Measurements from ENCODE around the gene TMEM271. TPM values are rescaled to one million over a fixed set of nuclear protein-coding genes. Genes with fewer than 3 reads are reported as not detected.

TMEM271 gene
- total and polyA plus RNA-seq, 2 donors (not counting 3 experiments of a cell fraction or from before 2014, with no cell fraction given): not detected

DNA sequence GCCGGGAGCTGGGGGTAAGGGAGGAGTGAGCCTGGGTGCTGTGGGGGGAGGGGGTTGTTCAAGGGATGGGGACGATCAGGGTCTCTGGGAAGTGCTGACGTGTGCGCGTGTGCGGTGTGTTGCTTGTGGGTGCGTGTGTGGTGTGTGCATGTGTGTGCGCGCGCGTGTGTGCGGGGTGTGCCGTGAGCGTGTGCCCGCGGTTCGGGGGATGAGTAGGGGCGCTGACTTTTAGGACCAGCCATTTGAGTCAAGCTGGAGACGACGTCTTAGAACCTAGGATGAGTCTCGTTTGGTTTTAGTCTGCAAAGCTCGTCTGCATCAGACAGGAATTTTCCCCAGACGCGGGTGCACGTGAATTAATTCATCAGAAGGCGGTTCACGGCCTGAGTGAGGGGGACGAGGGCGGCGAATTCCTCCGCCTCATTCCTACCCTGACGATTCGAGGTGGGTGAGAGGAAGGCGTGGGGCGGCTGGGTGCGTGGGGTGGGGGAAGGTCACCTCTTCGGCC lies 950 bp upstream of the TMEM271 start:
- Histone ChIP-seq H3K27me3 (ENCODE audit: control insufficient read depth in 2 of 2, insufficient read depth in 2 of 2, low read length in 2 of 2) (peaks cover 36 to 54% of the 10 kb centered on the region in 2 experiments), H3K79me2 (ENCODE audit: control insufficient read depth, insufficient read depth, low read length) (no peaks in the 10 kb centered on the region), H2AFZ (ENCODE audit: low read depth, low read length) (no peak overlapping the region), H3K27ac (ENCODE audit: insufficient read depth, low read depth, low read length) (no peak overlapping the region), H3K4me1 (ENCODE audit: control insufficient read depth, extremely low read depth, insufficient read depth, low read length) (no peaks in the 10 kb centered on the region), H3K9me1 (replicated peaks; ENCODE audit: control insufficient read depth, extremely low read depth, insufficient read depth, low read length) (no peaks in the 10 kb centered on the region), H3K4me3 (replicated peaks in 1 of 3; ENCODE audit: insufficient read depth in 1 of 3, low read depth in 1 of 3, low read length in 3 of 3) (no peak overlapping the region), H3K4me2 (ENCODE audit: insufficient read depth, low read length) (no peak overlapping the region), H3K9ac (replicated peaks; ENCODE audit: extremely low read depth, insufficient read depth, low read length) (no peak overlapping the region), H3K9me3 (replicated peaks; ENCODE audit: control insufficient read depth, insufficient read depth, low read length) (no peaks in the 10 kb centered on the region), H4K20me1 (replicated peaks; ENCODE audit: control insufficient read depth, extremely low read depth, insufficient read depth, low read length) (no peaks in the 10 kb centered on the region), H3K36me3 (ENCODE audit: control insufficient read depth in 2 of 2, extremely low read depth in 1 of 2, insufficient read depth in 2 of 2, low read length in 2 of 2) (no peaks in the 10 kb centered on the region)
- POLR2A ChIA-PET: no interaction called here
- TF ChIP-seq, protein P1, sequence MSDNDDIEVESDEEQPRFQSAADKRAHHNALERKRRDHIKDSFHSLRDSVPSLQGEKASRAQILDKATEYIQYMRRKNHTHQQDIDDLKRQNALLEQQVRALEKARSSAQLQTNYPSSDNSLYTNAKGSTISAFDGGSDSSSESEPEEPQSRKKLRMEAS (IDR thresholded peaks at IDR 0.05; ENCODE audit: insufficient read depth, insufficient read length): no peak
- TF ChIP-seq FOS (IDR thresholded peaks at IDR 0.05; ENCODE audit: borderline replicate concordance, insufficient read depth, low read length) (no peak), MYC (IDR thresholded peaks at IDR 0.05; ENCODE audit: low read depth, low read length) (no peak), EZH2 (IDR thresholded peaks at IDR 0.05; ENCODE audit: borderline replicate concordance, low read depth, low read length, severe bottlenecking) (no peak), JUN (IDR thresholded peaks at IDR 0.05; ENCODE audit: borderline replicate concordance, insufficient read depth, insufficient read length, low read depth) (no peak), POLR2A (IDR thresholded peaks at IDR 0.05; ENCODE audit: low read depth, low read length) (no peak), POLR2AphosphoS5 (IDR thresholded peaks at IDR 0.05; ENCODE audit: insufficient read depth, low read depth, low read length) (no peak), GATA2 (IDR thresholded peaks at IDR 0.05; ENCODE audit: insufficient read depth, insufficient read length, low read depth, low read length) (no peak)
- TF ChIP-seq, protein P2, sequence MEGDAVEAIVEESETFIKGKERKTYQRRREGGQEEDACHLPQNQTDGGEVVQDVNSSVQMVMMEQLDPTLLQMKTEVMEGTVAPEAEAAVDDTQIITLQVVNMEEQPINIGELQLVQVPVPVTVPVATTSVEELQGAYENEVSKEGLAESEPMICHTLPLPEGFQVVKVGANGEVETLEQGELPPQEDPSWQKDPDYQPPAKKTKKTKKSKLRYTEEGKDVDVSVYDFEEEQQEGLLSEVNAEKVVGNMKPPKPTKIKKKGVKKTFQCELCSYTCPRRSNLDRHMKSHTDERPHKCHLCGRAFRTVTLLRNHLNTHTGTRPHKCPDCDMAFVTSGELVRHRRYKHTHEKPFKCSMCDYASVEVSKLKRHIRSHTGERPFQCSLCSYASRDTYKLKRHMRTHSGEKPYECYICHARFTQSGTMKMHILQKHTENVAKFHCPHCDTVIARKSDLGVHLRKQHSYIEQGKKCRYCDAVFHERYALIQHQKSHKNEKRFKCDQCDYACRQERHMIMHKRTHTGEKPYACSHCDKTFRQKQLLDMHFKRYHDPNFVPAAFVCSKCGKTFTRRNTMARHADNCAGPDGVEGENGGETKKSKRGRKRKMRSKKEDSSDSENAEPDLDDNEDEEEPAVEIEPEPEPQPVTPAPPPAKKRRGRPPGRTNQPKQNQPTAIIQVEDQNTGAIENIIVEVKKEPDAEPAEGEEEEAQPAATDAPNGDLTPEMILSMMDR (IDR thresholded peaks at IDR 0.05; ENCODE audit: extremely low read depth in 1 of 2, insufficient read depth in 1 of 2, low read depth in 1 of 2, low read length in 2 of 2): no peak
- intact Hi-C loops (cut with micrococcal nuclease) (no loop called here), dilution Hi-C loops (cut with MboI; ENCODE audit: extremely low pct_ligation_motif_present, low sequenced_read_pairs) (no loop called here)
- FAIRE-seq: no peak
- no TSS peak for BruUV-seq (replicated peaks)
- CTCF ChIA-PET: no interaction called here
- no peak for DNase-seq (ENCODE audit: low read depth, low spot score)

Measured in endothelial cell of umbilical vein (primary cell).